Hematopoietic multipotent progenitor cell treated with erythropoietin and hydrocortisone succinate and interleukin-3 and kit ligand, for 6 days (in vitro differentiated cells): Measurements from ENCODE around the gene CPM.

Experiments
- DNase-seq: peaks from one replicate; pipeline ENCODE4 v3.0.0-alpha.2; 2015

CPM gene

DNA sequence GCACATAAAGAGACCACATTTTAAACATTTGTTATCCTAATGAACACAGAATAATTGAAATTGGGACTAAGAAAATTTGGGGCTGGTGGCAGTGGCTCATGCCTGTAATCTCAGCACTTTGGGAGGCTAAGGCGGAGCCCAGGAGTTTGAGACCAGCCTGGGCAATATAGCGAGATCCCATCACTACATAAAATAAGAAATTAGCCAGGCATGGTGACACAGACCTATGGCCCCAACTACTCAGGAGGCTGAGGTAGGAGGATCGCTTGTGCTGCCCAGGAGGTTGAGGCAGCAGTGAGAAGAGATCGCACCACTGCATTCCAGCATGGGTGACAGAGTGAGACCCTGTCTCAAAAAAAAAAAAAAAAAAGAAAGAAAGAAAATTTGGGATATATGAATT, 59.7 kb downstream of the CPM start:
- DNase-seq, result no peak

DNA sequence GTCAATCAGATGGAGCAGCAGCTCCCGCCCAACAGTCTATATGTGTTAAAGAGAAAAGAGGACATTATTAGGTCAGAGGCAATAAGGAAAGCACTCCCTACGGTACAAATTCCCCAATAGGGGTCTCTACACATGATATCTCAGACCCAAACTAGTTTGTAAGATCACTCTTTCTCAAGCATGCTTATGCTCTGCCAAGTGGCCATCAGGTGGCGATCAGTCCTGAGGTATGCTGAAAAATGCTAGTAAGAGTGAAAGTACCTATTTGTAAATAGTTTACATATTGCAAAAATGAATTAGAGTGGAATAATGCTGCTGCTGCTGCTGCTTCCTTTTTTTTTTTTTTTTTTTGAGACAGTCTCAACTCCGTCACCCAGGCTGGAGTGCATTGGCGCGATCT, 61.0 kb downstream of the CPM start:
- peak; percentile 44 for DNase-seq

GRCh38 chr12:68871396-68871795, 61.6 kb downstream of the CPM start:
- DNase-seq, result no peak

GRCh38 chr12:68870443-68870842, 62.5 kb downstream of the CPM start:
- no peak for DNase-seq

DNA sequence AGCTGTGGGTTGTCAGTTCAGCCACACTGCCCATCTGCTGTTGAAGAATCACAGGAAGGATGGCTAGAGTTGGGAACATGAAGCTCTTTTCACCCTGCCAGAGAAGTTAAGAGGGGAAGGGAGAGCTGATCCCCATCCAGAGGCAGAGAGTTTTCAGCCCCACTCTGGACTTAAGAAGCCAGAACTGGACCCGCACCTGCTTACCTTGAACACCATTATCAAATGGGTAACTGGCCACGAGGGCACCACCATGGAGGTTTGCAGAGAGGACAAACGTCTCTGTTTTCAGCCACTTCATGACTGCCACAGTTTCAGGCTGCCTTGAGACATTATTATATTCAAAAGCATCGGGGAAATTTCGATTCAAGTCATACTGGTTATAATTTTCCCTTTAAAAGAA, 63.0 kb downstream of the CPM start:
- no peak for DNase-seq

DNA sequence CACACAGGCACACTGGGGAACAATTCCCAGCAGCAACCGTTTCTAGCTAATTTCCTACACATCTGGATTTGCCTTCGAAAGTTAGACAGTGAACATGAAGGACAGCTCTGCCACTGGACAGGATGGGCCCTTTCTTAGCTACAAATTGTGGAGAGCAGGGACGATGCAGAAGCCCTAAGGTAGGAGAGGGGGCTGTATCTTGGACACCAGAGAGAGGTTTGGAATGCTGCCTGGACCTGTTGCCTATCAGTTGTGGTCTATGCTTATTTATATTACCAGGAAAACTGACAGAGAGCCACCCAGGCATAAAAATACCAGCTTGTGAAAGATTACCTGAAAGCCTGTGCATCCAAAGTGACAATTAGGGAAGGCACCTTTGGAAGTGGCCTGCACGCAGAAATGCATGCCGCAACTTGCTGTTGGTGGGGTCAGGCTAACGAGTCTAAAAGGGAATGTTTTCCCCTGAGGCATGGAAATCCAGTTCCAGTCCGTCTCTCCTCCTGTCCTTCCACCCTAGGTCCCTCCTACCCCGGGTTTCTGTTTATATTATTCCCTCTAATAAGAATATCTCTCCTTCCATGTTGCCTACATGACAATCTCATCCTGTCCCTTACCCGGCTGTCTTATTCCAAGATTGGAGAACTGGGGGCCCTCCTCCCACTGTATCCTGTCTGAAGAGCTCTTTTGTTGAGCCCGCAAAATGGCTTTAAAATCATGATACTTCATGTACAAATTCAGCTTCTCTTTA, 64.8 kb downstream of the CPM start:
- DNase-seq, result peak; percentile 17

DNA sequence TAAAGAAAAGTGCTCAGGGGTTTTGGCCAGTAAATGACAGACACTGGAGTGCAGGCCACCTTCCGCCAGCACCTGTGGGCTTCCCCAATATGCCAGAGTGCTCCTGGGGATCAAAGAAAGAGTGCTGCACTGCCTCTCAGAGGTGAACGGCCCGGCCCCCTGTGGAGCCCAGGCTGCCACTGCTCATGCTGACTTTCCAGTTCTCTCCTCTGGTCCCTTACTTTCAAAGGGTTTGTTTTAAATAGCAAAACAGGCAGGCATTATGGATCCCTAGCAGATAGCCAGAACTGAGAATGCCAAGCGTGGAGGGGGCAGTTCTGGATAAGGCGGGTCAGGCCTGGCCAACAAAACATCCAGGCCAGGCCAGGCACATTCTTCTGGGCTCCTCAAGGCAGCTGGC, 65.4 kb downstream of the CPM start:
- DNase-seq, result no peak

- DNase-seq, result no peak
These were observed 66.0 kb downstream of the CPM start for GRCh38 chr12:68866950-68867349.

GRCh38 chr12:68865399-68866164, 67.4 kb downstream of the CPM start:
- DNase-seq, result peak; percentile 80

- no peak for DNase-seq
These were observed 68.4 kb downstream of the CPM start for GRCh38 chr12:68864604-68865003.

DNA sequence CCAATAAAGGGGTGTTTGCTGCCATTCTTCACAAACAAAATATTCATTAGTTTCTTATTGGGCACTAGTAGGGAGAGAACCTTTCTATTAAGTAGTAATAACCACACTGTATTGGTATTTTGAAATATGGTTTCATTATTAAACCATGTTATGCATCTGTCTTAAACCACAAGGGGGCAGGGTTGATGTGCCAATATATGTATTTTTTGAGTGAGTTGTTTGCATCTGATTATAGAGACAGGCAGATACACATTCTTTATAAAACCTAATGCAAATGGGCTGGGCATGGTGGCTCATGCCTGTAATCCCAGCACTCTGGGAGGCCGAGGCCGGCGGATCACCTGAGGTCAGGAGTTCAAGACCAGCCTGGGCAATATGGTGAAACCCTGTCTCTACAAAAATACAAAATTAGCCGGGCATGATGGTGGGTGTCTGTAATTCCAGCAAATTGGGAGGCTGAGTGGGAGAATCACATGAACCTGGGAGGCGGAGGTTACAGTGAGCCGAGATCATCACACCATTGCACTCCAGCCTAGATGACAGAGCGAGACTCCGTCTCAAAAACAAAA, 69.0 kb downstream of the CPM start:
- DNase-seq, result peak; percentile 87

- no peak for DNase-seq
These were observed 69.7 kb downstream of the CPM start for GRCh38 chr12:68863109-68863770.

- no peak for DNase-seq
These were observed 71.1 kb downstream of the CPM start for GRCh38 chr12:68861890-68862289.

DNA sequence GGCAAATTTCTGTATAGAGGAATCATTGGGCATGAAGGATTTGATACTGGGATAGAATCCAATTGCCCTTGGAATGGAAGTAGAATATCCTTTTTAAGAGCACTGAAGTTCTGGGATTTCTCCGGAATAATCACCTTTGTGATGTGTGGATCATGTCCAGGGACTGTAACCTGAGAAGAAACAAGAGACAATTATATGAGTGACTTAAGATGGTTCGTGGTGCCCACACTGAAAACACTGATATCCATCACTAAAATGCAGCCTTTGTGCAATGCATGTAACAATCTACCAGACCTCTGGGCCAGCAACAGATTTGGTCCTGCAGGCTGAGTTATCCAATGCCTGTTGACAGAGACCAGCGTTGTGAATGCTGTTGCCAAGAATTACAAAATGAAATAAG, 76.5 kb downstream of the CPM start:
- DNase-seq, result no peak

- DNase-seq, result no peak
These were observed 77.2 kb downstream of the CPM start for GRCh38 chr12:68855771-68856170.

DNA sequence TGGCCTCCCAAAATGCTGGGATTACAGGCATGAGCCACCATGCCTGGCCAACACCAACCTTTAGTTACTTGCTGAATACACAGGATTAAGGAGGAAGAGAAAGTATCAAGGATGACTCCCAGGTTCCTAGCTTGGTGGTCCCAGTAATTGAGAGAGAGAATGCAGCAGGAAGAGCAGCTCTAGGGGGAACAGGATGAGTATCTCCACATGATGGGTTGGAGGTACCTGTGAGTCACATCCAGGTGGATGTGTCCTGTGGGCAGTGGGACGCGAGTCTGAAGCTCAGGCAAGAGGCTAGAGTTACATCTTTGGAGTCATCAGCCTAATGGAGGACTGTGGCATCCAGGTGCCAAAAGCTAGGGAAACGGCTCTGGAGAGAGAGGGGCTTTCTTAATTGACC, 77.9 kb downstream of the CPM start:
- DNase-seq, result no peak

DNA sequence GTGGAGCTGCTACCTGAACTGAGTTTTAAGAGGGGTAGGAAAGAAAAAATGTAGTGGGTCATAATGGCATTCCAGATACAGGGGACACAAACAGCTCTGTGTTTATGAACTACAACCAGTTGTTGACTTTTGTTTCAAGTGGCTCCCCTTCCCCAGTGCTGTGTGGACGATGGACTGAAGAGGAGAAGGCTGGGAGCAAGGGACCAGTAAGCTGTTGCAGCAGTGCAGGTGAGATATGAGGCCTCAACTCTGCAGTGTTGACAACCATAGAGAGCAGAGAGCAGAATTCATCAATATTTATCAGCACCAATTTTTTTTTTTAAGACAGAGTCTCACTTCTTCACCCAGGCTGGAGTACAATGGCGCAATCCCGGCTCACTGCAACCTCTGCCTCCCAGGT, 78.4 kb downstream of the CPM start:
- DNase-seq, result no peak

GRCh38 chr12:68854078-68854468, 78.9 kb downstream of the CPM start:
- no peak for DNase-seq

DNA sequence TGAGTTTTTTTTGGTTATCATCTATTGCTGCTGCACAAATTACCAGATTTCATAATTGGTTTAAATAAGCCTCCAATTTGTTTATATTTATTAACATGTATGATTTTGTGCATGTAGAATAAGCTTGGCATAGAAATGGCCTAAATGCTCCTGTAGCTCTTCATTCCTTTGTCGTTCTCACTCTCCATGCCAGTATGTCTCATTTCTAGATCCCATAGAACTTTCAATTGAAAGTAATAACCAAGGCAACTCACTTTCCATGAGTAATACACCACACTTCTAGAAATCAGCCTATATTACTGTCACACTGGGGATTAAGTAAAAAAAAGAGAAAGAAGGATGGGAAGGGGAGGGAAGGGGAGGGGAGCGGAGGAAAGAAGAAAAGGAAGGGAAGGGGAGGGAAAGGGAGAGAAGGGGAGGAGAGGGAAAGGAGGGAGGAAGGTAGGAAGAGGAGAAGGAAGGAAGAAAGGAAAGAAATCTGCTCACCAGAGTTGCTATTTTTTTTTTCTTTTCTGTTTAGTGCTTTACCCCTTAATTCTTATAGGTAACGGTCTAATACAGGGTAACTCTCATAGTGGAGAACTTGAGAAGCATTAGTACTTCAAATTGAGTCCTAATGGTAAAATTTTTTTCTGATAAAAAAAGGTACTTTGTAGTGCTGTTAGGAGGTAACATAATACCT, 79.4 kb downstream of the CPM start:
- DNase-seq, result no peak

- DNase-seq, result no peak
These were observed 81.2 kb downstream of the CPM start for GRCh38 chr12:68851592-68852306.

DNA sequence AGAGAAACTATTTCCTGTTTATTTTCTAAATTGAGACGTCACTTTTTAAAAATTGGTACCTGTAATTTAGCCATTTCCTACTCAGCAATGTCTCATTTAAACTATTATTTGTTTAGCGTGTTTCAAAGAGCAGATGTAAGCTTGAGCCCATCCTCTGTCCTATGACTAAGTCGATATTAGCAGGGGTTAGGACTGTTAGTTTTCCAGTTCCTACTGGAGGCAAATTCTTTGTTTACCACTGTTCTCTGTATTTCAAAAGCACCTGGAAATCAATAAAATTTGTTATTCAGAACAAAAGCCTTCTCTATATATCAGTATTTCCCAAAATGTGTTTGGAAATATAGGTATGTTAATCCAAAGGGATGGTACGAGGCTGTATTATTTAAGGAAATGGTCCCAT, 82.6 kb downstream of the CPM start:
- DNase-seq, result no peak

GRCh38 chr12:68846811-68847210, 86.2 kb downstream of the CPM start:
- DNase-seq, result no peak
